HG03469 (cell line): ENCODE results near the gene CES2.

Experiments used
- ATAC-seq: cut with Tn5 transposase; IDR thresholded peaks from one replicate; pipeline ENCODE4 v1.9.1; 2021; ENCODE audit warnings: mild to moderate bottlenecking, moderate library complexity, moderate number of reproducible peaks; ENCODE audit not compliant: unreplicated experiment

CES2 gene

GRCh38 chr16:66902648-66903543 lies 32.4 kb upstream of the CES2 start:
- no peak for ATAC-seq

- ATAC-seq, result no peak
Measured at GRCh38 chr16:66903544-66904427, 31.5 kb upstream of the CES2 start.

- ATAC-seq, result no peak
Measured at GRCh38 chr16:66904428-66904845, 30.9 kb upstream of the CES2 start.

GRCh38 chr16:66904846-66905632 lies 30.3 kb upstream of the CES2 start:
- no peak for ATAC-seq

DNA sequence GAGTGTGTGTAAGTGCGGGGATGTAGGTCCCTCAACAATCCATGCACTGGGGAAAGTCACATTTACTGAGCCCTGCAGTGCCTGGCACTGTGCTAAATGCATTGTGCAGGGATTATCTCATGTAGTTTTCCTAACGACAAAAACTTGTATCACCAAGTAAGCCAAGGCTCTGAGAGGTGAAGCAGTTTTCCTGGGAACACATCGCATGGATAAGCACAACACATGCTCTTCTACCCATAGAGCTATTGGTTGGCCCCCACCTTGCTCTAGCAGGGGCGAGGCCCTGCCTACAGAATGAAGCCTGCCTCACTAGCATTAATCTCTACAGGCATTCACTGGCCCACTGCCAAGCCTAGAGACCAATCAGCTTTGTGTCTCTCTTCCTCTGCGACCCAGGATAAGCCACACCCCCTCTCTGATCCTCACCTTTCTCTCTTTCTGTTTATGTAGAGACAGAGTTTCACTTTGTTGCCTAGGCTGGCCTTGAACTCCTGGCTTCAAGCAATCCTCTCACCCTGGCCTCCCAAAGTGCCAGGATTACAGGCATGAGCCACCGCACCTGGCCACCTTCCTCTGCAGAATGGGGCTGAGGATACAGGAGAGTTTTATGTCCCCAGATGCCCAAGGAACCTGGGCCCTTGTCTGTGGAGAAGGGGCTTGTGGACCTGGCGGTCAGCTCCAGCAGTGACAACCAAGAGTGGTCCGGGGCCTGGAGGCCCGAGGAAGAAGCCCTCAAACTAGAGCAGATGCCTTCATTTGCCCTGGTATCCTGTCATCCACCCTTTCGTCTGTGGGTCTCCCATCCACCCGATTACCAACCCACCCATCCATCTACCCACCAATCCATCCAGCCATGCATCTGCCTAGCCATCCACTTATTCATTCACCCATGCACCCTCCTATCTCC lies 29.4 kb upstream of the CES2 start:
- no peak for ATAC-seq

DNA sequence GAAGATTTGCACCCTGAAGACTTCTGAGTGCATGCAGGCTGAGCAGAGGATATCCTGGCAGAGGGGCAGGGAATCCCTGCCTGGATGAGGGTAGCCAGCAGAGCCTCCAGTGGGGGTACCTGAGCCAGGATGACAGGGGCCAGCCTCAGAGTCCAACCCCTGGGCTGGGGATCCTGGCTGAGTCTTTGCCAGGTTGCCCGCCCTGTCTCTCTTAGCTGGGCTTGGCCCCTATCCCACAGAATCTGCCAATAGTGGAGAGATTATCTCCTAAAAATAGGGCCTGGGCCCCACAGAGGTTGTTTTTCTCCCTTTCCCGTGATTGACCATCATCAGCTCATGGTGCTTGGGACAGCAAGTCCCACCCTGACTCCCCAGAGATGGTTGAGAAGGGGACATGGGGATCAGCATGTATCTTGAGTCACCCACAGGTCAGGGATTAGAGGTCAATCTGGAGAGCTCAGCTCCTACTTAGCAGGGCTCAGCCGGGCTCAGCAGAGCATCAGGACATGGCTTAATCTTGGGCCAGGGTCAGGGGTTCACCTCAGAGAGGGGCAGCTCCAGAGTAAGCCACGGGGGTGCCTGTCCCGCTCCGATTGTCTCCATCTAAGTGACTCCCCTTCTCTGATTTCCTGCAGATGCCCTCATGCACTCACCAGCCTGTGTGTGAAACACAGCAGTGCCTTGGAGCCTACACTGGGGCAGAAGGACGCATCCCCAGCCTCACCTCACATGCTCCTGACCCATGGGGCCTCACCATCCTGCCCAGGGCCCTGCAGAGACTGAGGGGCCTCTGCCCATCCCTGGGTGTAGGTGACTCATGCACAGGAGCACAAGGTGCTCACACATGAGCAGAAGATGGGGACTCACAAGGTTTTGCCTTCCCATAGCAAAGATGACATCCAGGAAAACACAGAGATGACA lies 28.1 kb upstream of the CES2 start:
- no peak for ATAC-seq

DNA sequence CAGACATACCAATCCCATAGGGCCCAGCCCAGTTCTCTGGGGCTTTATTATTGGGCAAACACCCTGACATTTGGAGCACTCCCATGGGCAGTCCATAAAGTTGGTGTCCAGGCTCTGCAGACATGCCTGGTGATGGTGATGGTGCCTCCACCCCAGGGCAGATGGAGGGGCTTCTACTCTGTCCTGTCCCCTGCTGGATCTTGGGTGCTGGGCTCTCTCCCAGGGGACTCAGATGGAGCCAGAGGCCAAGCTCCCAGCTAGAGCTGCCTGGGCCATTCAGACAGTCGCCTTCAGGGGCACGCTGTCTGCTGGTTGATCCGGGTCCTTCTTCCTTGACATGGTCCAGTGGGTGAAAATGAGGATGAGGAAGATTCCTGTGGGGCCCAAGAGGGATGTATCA lies 27.2 kb upstream of the CES2 start:
- no peak for ATAC-seq

- no peak for ATAC-seq
Measured at GRCh38 chr16:66908762-66909559, 26.4 kb upstream of the CES2 start.

DNA sequence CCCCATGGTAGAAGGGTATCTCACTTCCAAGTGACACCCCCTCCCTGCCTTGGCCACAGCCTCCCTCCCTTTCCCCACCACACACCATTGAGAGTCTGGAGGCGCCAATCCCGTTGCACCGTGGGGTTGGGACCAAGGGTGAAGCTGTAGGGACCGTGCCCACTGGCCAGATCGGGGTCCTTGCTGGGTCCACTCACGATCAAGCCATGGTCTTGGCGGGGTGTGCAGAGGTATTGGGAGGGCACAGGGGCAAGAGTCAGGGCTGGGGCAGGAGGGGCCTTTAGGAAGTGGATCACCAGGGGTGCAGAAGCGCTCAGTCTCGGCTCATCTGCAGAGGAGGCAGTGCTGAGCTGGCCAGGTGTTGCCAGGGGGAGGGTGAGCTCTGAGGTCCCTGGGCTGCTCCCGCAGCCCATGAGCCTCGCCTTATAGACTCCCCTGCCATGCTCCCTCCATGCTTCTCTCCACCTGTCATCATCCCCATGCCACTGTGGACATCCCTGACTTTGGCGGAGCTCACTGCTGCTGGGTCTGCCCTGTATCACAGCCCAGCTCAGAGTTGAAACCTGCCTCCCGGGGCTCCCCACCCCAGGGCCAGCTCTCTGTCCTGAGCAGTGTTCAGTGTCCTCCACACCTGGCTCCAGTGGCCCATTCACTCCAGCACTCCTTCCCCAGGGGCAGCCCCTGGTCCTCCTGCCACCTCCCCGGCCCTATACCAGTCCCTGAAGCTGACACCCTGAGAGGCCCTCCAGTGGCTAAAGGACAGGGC lies 25.0 kb upstream of the CES2 start:
- no peak for ATAC-seq

DNA sequence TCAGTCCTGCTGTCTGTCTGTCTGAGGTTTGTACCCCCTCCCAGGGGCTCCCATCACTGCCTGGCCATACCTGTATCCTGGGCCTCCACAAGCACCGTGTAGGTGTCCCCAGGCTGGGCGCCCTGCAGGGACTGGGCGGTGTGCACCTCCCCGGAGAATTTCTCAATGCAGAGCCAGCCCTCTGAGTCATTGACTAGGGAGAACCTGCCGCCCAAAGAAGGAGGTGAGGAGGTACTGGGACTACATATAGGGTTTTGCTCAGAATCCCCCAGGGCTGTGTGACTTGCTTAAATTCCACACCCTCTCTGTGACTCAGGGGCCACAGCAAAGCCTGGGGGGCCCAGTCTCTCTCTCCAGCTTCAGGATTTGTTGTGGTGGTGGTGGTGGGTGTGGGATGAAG lies 24.2 kb upstream of the CES2 start:
- no peak for ATAC-seq

GRCh38 chr16:66911801-66912200 lies 23.5 kb upstream of the CES2 start:
- no peak for ATAC-seq

- no peak for ATAC-seq
Measured at GRCh38 chr16:66913081-66913480, 22.2 kb upstream of the CES2 start.

DNA sequence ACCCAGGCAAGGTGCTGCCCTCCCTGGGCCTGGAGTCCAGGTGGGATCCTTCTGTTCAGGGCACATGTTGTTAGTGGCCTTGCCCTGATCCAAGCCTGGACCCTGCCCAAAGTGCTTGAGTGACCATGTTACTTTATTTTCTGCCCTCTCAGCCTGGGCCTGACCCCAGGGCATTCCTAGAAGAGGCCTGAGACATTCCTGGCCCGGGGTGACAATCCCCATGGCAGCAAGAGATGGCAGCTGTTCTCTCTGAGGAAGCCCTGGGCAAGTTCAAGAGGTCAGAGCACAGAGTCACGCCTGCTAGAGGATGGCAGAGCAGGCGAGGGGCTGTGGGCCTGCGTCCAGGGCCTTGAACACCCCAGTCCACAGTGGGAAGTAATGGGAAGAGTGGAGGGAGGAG lies 21.6 kb upstream of the CES2 start:
- ATAC-seq, result no peak

DNA sequence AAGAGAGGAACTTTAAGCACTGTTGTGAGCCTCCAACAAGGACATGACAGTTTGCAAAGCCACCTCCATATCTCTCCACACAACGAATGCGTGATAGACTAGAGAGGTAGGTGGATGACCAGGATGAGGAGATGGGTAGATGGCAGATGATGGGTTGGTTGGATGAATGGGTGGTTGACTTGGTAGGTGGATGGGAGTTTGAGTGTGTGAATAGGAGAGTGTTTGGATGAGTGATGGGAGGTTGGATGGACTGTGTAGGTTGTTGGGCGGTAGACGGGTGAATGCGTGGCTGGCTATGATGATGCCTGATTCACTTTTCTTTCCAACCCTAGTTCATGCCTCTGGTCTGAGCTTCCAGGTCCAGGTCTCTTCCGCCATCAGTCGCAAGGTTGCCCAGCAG lies 20.8 kb upstream of the CES2 start:
- no peak for ATAC-seq

GRCh38 chr16:66915041-66915440 lies 20.3 kb upstream of the CES2 start:
- ATAC-seq, result no peak

DNA sequence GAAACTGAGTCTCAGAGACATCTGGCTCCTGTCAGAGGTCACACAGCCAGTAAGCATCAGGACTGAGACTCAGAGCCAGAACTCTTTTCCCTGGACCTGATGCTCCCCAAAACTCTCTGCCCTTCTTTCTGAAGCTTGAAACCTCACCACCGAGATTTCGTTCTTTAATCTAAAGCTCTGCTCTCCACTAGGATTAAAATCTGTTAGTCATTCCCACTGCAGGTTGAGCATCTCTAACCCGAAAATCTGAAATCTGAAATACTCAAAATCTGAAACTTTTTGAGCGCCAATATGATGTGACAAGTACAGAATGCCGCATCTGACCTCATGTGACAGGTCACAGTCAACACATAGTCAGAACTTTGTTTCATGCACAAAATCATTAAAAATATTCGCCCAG lies 18.8 kb upstream of the CES2 start:
- no peak for ATAC-seq

DNA sequence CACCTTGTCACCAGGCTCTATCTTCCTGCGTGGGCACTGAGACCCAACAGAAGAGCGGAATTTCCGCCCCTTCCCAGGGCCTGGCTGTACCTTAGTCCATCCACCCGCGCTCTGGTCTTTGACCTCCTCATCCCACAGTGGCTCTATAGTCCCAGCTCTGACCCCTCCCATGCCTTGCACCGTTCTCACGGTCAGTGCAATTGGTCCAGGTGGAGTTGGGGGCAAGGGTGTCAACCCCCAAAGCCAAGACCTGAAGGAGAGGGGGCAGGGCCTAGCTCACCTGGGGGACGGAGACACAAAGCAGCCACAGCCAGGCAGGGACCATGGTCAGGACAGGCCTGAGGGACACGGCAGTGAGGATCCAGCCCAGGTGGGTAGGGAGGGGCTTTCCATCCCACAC lies 17.6 kb upstream of the CES2 start:
- no peak for ATAC-seq
